HT-29 (cell line): Measurements from ENCODE around the gene SLC35D1. TPM values are rescaled to one million over a fixed set of nuclear protein-coding genes. Genes with fewer than 3 reads are reported as not detected.
"Not testable (repeated sequence)": the region's sequence is repeated elsewhere in the genome, so short reads cannot be mapped to it uniquely, and the experiment has no call there.

Source experiments
- DNase-seq: peaks from one replicate; pipeline ENCODE4 v3.0.0-alpha.2; 2015; ENCODE audit warnings: low spot score
- small RNA-seq: library from RNA; depleted of rRNA; stranded (forward); fragments of <200 nt; gene quantifications from one replicate; pipeline ENCODE3, GENCODE V24; 2014
- total RNA-seq: library from RNA; depleted of rRNA; stranded (reverse); fragments of >200 nt; shearing (Covaris generic); gene quantifications from 2 replicates; pipeline ENCODE4 v1.2.3, GENCODE V29; 2014; rRNA removed

Gene SLC35D1
- total RNA-seq, 1 experiment from 2014 or later = 3.8 TPM

DNA sequence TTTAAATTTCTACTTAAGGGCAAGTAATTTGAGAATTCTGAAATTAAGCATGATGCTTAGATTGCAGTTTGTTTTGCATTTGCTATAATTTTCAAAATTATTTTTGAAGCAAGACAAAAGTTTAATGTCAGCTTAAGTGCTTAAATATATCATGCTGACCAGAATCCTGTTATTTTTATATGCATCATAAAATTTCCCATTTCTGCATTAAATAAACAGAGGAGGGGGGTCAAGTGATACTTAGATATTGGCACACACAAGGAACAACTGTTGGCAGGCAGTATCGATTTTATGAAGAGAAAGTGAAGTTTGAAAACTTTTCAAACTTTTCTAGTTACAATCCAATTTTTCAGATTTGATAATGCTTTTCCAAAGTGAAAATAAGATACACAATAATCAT lies 68.1 kb downstream of the SLC35D1 start:
- no peak for DNase-seq

GRCh38 chr1:66984491-66984890 lies 69.5 kb downstream of the SLC35D1 start:
- peak; percentile 34 for DNase-seq

DNA sequence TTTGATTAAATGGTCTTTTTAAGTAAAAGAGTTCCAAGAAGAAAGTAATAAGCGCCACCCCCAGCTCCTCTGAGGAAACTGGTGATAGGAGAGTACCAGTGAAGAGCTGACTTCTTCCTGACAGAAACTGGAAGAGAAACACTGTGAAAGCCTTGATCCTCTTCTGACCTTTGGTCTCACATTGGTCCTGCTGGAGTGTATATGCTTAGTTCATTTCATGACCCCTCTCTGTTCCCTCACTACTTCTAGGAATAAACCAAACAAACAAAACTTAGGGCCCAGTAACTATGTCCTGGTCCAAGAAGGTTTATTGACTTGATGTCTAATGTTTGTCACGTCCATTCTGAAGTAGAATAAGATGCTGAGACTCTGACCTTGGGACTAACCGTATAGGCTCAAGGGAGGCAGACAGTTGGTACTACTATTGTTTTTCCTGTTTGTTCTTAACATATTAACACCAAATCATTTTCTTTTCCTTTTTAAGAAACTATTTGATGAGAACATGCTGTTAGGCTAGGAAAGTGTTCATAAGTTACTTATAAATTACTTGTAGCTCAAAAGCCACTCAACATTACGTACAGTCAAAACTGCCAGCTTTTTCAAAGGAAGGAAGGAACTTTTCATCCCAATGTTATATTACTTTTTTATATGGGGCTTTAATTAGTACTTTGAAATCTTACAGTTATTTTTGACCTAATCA lies 71.2 kb downstream of the SLC35D1 start:
- DNase-seq = no peak

GRCh38 chr1:66981679-66982078 lies 72.3 kb downstream of the SLC35D1 start:
- no peak for DNase-seq

GRCh38 chr1:66980745-66981367 lies 73.1 kb downstream of the SLC35D1 start:
- DNase-seq = no peak

DNA sequence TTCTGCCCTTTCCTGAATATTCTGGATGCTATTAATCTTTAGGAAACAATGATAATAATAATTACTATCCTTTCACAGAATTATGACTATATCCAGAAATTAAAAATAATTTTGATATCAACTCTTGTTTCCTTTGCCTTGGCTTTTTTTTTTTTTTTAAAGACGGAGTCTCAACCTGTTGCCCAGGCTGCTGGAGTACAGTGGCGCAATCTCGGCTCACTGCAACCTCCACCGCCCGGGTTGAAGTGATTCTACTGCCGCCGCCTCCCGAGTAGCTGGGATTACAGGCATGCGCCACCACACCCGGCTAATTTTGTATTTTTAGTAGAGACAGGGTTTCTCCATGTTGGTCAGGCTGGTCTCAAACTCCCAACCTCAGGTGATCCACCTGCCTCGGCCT lies 74.3 kb downstream of the SLC35D1 start:
- not testable (repeated sequence) for DNase-seq

DNA sequence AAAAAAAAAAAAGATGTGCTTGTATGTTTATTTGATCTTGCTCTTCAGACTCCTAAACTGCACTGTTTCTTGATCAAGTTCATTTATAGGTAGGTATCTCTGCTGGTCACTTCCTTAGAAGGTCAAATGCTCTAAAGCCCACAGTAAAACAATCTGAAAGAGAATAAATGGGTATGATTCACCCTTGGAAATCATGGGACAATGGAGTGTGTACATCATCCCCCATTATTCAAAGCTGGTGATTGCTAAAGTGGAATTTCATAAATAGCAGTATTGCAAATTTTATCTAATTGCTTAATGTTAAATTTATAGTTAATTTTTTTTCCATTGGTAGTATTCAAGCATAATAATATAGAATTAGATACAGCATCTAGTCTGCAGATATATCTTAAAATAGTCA lies 75.7 kb downstream of the SLC35D1 start:
- no peak for DNase-seq

DNA sequence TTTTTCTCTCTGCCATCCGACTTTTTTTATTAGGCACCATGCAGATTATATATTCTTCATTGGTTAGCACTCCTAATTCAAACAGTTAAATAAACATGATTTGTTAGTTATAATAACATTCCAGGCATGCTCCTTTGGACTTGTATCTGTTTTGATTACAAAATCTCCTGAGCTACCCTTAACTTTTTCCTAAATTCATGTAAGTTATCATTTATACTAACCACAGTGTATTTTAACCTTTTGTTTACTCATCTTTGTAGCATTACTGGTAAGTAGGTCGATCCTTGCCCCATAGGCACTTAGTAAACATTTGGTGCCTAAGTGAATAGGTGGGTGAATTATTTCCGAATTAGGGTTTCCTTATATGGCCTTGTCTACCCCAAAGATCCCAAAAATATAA lies 85.4 kb downstream of the SLC35D1 start:
- no peak for DNase-seq

- DNase-seq = not testable (repeated sequence)
These were observed 87.6 kb downstream of the SLC35D1 start for GRCh38 chr1:66966188-66966873.

- DNase-seq = no peak
These were observed 96.0 kb downstream of the SLC35D1 start for GRCh38 chr1:66957938-66958337.

DNA sequence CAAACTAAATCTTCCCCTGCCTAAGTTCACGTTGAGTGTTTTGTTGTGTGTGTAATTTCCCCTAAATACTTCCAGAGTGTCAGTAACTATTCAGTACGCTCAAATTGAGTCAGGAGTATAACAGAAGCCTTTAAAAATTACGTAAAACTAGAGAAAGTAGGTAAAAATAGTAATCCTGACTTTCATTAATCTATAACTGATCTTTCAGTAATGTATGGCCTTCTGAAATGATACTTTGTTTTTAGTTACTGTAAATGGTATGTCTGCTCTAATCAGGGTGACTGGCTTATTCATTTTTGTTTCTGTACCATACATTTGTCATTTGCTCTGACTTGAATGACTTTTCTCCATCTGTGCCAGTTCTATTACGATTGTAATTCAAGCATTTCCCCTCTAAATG lies 99.7 kb downstream of the SLC35D1 start:
- DNase-seq = no peak

DNA sequence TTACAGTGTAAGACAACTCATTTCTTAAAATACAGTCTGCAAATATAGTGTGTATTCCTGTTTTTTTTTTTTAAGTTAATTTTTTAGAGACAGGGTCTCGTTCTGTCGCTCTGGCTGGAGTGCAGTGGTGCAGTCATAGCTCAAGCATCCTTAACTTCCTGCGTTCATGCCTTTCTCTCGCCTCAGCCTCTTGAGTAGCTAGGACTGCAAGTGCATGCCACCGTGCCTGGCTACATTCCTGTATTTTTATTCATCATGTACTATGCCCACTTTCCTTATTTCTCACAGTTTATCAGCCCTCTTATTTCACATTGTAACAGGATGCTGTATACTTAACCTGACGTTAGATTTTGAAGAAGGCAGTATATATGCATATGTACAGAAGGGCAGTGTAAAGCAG lies 102.4 kb downstream of the SLC35D1 start:
- DNase-seq = no peak

Small RNA genes lying within 50 kb of the gene (small RNA-seq; reads per million reads assigned to genes)
- gene RF00322 = not detected

Other genes with a start within 250 kb of the SLC35D1 start
- 0.68 and 1.4 TPM in 2 replicates for gene DNAI4, start 129.3 kb downstream of the SLC35D1 start, total RNA-seq
- gene MIER1, start 129.2 kb downstream of the SLC35D1 start, total RNA-seq = 10.8 and 12.5 TPM in 2 replicates
- not detected in 2 replicates for gene C1orf141, start 80.8 kb upstream of the SLC35D1 start, total RNA-seq
- gene IL23R, start 112.3 kb upstream of the SLC35D1 start, total RNA-seq = not detected in 2 replicates